DLD1 (cell line): Measurements from ENCODE around the gene LAP3.
"Not testable (repeated sequence)": the region's sequence is repeated elsewhere in the genome, so short reads cannot be mapped to it uniquely, and the experiment has no call there.

Experiments
- in situ Hi-C: cut with HindIII; loops from 2 replicates; pipeline ENCODE4 v1.10.0; 2017; ENCODE audit warnings: low sequenced_read_pairs

Gene LAP3

GRCh38 chr4:17561195-17561909 is 15.6 kb upstream of the LAP3 start:
- in situ Hi-C loops, result no loop called here

- in situ Hi-C loops, result no loop called here
Measured at GRCh38 chr4:17562157-17562556, 14.8 kb upstream of the LAP3 start.

GRCh38 chr4:17565846-17566245 is 11.2 kb upstream of the LAP3 start:
- in situ Hi-C loops, result no loop called here

GRCh38 chr4:17567271-17567670 is 9.7 kb upstream of the LAP3 start:
- in situ Hi-C loops, result no loop called here

GRCh38 chr4:17574206-17574605 is 2.8 kb upstream of the LAP3 start:
- in situ Hi-C loops, result no loop called here

- in situ Hi-C loops, result not testable (repeated sequence)
Measured at GRCh38 chr4:17575177-17575576, 1.8 kb upstream of the LAP3 start.

GRCh38 chr4:17577665-17578481 is 875 bp downstream of the LAP3 start:
- in situ Hi-C loops, result no loop called here

GRCh38 chr4:17578482-17578891 is 1.5 kb downstream of the LAP3 start:
- in situ Hi-C loops, result no loop called here

- in situ Hi-C loops, result no loop called here
Measured at GRCh38 chr4:17580969-17581368, 4.0 kb downstream of the LAP3 start.

GRCh38 chr4:17583276-17583675 is 6.3 kb downstream of the LAP3 start:
- in situ Hi-C loops, result no loop called here

GRCh38 chr4:17583941-17584340 is 6.9 kb downstream of the LAP3 start:
- in situ Hi-C loops, result no loop called here

- in situ Hi-C loops, result no loop called here
Measured at GRCh38 chr4:17584521-17585213, 7.7 kb downstream of the LAP3 start.

GRCh38 chr4:17587094-17587822 is 10.3 kb downstream of the LAP3 start:
- in situ Hi-C loops, result no loop called here

- in situ Hi-C loops, result no loop called here
Measured at GRCh38 chr4:17589355-17589754, 12.4 kb downstream of the LAP3 start.

- in situ Hi-C loops, result no loop called here
Measured at GRCh38 chr4:17595471-17596005, 18.5 kb downstream of the LAP3 start.

GRCh38 chr4:17597517-17597916 is 20.5 kb downstream of the LAP3 start:
- in situ Hi-C loops, result no loop called here

- in situ Hi-C loops, result no loop called here
Measured at GRCh38 chr4:17599826-17600225, 22.8 kb downstream of the LAP3 start.

- in situ Hi-C loops, result no loop called here
Measured at GRCh38 chr4:17605236-17605635, 28.2 kb downstream of the LAP3 start.

- in situ Hi-C loops, result no loop called here
Measured at GRCh38 chr4:17613761-17614415, 36.9 kb downstream of the LAP3 start.
